C1 segment of cervical spinal cord (tissue), 14 donors: ENCODE measurements around the gene FRMD6.
"Not testable (repeated sequence)": the region's sequence is repeated elsewhere in the genome, so short reads cannot be mapped to it uniquely, and the experiment has no call there.

Source experiments
- DNase-seq, 14 donors: peaks; one replicate each; lab custom pipeline; 2025; lab: John Stamatoyannopoulos, UW

Gene FRMD6

GRCh38 chr14:51719955-51720354, 68.2 kb downstream of the FRMD6 start:
- DNase-seq: no peak

DNA sequence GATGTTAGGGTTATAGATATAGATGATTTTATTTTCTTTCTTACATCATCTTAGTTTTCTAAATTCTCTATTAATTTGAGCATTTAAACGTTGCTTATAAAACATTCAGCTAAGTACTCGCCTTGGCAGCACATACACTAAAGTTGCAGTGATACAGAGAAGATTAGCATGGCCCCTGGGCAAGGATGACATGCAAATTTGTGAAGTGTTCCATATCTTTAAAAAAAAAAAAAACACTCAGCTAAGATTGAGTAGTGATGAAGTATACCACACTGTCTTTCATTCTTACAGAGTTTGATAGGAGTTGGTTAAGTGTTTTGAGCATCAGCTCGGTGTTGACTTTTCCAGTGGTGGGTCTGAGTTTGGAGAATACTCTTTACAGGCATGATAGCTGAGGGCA, 72.3 kb downstream of the FRMD6 start:
- DNase-seq: no peak

GRCh38 chr14:51724650-51725049, 72.9 kb downstream of the FRMD6 start:
- DNase-seq: no peak

GRCh38 chr14:51725061-51725460, 73.4 kb downstream of the FRMD6 start:
- DNase-seq: no peak

GRCh38 chr14:51726166-51726899, 74.6 kb downstream of the FRMD6 start:
- DNase-seq: no peak

DNA sequence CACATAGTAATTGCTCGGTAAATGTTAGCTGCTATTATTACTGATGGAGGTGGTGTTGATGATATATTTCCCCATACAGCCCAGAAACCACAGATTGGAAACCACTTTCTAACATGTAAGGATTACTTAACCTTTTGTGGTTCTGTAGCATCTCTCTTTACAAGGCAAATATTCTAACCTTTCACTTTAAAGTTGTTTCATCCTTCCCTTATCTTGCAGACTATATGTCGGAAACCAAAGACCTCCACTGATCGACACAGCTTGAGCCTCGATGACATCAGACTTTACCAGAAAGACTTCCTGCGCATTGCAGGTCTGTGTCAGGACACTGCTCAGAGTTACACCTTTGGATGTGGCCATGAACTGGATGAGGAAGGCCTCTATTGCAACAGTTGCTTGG, 75.8 kb downstream of the FRMD6 start:
- no peak for DNase-seq

DNA sequence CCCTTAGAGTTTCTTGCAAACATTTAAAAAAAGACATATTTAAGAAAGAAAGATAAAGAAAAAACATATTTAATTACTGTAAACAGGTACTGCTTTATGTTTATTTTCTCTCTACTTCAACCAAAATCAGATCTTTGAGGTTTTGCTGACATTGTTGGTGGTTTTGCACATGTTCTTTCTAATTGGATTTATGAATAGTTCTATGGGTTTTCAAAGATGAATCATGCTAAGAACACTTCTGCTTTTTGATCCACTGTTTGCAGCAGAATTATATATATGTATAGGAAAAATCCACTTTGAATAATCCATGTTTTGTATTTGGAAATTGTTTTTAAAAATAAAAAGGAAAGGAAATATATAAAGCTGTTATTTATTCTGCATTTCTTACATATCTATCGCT, 78.4 kb downstream of the FRMD6 start:
- no peak for DNase-seq

DNA sequence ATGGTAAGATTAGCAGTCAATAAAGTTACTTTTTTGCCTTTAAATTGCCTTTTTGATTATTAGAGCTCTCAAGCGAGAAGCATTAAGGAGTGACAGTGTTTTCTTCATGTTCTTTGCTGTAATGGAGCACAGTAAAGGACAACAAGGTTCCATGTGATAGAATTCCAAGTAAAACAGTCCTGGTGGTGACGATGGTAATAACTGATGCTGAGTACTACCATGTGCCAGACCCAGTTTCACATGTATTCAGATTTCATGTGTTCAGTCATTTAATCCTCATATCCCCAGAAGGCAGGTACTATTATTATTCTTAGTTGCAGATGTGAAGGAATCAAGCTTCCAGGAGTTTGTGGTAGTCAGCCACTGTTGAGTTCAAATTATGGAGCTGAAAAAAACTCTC, 79.0 kb downstream of the FRMD6 start:
- no peak for DNase-seq

GRCh38 chr14:51732494-51733112, 80.9 kb downstream of the FRMD6 start:
- DNase-seq: no peak

- no peak for DNase-seq
Observed at GRCh38 chr14:51733147-51733546, 81.4 kb downstream of the FRMD6 start.

GRCh38 chr14:51735851-51736250, 84.1 kb downstream of the FRMD6 start:
- DNase-seq: no peak

DNA sequence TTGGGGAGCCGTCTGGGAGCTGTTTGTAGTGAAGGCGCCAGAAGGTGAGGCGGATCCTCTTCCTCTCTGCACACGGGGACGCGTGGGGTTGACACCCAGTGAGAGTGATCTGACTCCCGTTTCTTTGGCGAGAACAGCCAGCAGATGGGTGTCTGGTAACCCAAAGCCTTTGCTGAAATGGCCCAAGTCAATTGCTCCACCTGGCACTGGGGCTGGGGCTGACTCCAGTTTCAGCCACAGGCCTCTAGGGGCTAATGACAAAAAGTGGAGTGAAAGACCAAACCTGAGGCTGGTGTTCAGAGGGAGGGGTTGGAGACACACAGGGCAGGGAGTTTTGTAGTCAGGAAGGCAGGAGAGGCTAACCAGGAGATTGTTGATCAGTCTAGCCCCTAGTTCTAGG, 87.0 kb downstream of the FRMD6 start:
- DNase-seq: no peak

DNA sequence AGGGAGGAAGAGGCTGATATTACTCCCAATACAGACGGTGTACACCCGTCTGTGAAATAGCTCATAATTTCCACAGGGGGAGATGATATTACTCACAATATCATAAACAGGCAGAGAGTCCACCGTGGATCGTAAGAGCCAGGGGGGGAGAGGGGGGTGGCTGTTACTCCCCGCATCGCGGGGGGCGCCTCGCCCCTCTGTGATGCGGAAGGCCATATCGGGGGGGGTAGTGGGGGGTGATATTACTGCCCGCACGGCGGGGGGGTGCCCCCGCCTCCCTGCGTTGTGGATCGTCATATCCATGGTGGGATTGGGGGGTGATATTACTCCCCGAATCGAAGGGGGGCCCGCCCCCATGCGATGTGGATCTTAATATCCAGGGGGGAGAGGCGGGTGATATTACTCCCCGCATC, 91.9 kb downstream of the FRMD6 start:
- no peak for DNase-seq

DNA sequence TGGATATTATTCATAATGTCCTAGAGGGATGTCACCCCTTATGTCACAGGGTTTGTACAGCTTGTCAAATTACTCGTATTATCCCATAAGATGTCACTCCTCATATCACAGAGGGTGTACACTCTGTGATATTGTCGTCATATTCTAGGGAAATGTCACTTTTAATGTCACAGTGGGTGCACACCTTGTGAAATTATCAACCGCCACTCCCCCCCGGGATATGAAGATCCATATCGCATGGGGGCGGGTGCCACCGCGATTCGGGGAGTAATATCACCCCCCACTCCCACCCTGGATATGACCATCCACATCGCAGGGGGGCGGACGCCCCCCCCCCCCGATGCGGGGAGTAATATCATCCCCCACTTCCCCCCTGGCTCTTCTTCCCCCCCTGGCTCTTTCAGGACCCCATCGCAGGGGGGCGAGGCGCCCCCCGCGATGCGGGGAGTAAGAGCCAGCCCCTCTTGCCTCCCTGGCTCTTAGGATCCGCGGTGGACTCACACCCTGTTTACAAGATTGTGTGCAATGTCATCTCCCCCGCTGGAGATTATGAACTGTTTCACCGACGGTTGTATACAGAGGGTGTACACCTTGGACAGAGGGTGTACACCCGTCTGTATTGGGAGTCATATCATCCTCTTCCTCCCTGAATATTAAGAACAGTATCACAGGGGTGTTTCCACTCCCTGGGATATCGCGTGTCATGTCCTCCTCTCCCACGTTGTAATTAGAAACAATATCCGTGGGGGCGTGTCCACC, 92.8 kb downstream of the FRMD6 start:
- DNase-seq: no peak

DNA sequence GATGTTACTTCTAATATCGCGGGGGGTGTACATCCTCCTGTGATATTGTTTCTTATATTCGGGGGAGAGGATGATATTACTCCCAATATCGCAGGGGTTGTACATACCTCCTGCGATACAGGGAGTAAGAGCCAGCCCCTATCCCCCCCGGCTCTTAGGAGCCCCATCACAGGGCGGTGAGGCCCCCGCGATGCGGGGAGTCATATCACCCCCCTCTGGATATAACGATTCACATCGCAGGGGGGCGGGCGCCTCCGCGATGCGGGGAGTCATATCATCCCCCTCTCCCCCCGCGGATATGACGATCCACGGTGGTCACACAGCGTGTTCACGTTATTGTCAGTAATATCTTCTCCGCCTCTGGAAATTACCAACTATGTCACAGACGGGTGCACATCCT, 95.1 kb downstream of the FRMD6 start:
- DNase-seq: not testable (repeated sequence)

- no peak for DNase-seq
Observed at GRCh38 chr14:51750542-51750941, 98.8 kb downstream of the FRMD6 start.

DNA sequence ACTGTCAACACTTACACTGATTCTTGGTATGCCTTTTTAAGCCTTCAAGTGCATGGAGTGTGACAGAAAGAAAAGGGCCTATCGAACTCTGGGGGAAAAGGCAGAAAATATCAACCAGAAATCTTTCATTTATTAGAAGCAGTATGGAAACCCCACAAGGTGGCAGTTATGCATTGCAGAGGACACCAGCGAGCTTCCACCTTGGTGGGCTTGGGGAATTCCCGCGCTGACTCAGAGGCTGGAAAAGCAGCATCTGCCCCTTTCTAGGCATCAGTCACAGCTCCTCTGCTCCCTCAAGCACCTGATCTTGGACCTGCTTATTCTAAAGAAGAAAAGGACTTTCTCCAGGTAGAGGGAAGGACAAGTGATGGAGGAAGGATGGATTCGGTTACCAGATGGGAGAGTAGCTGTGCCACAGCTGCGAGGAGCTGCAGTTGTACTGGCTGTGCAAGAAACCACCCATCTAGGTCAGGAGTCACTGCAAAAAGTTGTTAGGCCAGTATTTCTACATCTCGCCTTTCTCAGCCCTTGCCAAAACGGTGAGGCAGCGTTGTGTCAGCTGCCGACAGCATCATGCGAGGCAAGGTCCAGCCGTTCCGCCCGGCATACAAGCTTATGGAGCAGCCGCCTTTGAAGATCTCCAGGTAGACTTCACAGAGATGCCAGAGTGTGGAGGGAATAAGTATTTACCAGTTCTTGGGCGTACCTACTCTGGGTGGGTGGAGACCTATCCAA, 100.1 kb downstream of the FRMD6 start:
- not testable (repeated sequence) for DNase-seq

- DNase-seq: not testable (repeated sequence)
Observed at GRCh38 chr14:51757756-51758155, 106.0 kb downstream of the FRMD6 start.

DNA sequence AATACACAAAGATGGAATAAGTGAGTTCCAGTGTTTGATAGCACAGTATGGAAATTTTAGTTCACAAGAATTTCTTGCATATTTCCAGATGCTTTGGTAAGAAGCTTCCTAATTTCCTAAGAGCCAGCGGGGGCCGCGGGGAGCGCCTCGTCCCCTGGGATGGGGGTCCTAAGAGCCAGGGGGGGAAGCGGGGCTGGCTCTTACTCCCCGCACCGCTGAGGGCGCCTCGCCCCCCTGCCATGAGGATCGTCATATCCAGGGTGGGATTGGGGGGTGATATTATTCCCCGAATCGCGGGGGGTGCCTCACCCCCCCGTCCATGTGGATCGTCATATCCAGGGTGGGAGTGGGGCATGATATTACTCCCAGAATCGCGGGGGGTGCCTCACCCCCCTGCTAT, 108.2 kb downstream of the FRMD6 start:
- no peak for DNase-seq

DNA sequence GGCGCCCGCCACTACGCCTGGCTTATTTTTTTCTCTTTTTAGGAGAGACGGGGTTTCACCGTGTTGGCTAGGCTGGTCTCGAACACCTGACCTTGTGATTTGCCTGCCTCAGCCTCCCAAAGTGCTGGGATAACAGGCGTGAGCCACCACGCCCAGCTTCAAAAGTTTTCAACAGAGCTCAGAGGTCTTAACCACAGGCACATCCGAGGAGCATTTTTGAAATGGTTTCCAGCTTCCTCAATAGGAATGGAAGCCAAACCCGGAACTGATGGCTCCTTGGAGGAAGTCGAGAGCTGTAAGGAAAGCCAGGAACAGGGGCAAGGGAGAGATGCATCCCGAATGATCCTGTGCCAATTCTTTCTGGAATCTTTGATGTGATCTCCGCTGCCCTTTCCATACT, 114.0 kb downstream of the FRMD6 start:
- not testable (repeated sequence) for DNase-seq

DNA sequence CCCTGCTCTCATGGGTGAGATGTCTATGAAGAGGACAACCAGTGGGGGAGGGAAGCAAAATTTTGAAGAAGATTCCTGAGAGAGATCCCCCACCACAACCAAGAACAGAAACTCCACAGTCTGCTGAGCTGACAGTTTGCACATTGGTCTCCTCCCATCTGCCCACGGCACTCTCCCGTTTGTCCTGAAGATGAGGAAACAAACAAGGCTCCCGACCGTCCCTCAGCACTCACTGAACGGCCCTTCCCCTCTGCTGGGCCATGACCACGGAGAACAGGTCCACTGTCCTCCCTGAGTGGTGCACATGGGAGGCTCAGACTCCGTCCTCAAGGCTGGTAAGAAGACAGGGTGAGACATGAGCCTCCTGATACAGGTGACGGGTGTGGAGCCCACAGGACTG, 114.9 kb downstream of the FRMD6 start:
- DNase-seq: not testable (repeated sequence)

- DNase-seq: not testable (repeated sequence)
Observed at GRCh38 chr14:51769261-51769660, 117.6 kb downstream of the FRMD6 start.
